Esophagus mucosa (tissue), 1 donor: ENCODE data around the gene TRMT2B. TPM values are rescaled to one million over a fixed set of nuclear protein-coding genes. Genes with fewer than 3 reads are reported as not detected.
"Not testable (repeated sequence)": the region's sequence is repeated elsewhere in the genome, so short reads cannot be mapped to it uniquely, and the experiment has no call there.

Source experiments
- ATAC-seq: fragments of 200-7000 bp; cut with Tn5 transposase; one replicate; pipeline ENCODE4 v1.9.1; 2020
- total RNA-seq: library from RNA; stranded (reverse); gene quantifications from one replicate; pipeline ENCODE4 v1.2.4, GENCODE V29; 2023
- donor health status: DM: yes; HTN: yes; CAD: no.

Gene TRMT2B, protein sequence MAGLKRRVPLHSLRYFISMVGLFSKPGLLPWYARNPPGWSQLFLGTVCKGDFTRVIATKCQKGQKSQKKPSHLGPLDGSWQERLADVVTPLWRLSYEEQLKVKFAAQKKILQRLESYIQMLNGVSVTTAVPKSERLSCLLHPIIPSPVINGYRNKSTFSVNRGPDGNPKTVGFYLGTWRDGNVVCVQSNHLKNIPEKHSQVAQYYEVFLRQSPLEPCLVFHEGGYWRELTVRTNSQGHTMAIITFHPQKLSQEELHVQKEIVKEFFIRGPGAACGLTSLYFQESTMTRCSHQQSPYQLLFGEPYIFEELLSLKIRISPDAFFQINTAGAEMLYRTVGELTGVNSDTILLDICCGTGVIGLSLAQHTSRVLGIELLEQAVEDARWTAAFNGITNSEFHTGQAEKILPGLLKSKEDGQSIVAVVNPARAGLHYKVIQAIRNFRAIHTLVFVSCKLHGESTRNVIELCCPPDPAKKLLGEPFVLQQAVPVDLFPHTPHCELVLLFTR
- total RNA-seq = 13.3 TPM

- ATAC-seq = peak; percentile 95
These were observed at the start of gene TRMT2B for GRCh38 chrX:101051549-101052302. TRMT2B (minus strand) TSS chrX:101052111; CDS start chrX:101042289, 9,822 bp downstream.

DNA sequence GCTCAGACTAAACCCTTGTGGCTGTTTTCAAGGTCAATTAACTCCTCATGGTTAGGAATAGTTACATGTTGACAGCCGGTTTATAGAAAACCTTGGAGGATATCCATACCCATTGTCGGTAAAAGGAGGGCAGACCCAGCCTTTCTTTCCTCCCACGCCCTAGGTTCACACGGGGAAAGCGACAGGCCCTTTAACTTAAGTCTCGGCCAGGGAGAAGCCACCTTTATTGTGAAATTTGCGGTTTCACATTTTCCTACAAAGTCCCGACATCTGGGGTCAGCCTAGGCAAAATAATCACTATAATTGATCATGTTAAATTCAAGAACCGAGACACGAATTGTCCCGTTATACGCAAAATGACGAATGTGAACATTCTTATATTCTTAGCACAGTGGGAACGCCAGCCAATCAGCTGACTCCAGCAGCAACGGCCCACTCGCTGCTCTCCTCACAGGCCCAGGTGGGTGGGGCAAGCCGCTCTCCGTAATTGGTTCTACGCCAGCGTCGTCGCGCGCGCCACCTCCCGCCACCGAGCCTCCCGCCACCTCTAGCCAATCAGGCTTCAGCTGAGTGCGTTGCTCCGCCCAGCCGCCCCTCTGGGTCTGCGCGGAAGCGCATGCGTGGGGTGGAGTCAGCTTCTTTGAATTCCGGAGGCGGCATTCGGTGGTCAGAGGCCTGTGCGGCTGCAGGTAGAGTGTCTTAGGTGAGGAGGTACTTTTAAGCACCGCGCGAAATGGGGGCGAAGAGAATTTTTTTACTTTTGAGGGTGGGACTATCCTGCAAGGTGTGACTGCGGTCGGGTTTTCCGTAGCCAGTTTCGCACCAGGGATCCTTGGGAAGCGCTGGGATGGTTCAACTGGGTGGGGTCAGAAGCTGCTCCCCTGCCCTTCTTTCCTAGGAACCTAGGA lies 45.9 kb upstream of the TRMT2B start, which contains the start of gene CENPI:
CENPI (plus strand) TSS at position 659 of the 908 bp plus-strand sequence. CDS start 2,867 bp downstream, outside the sequence.
- peak; percentile 100 for ATAC-seq

- ATAC-seq = no peak
These were observed 39.9 kb upstream of the TRMT2B start for GRCh38 chrX:101091817-101092216.

GRCh38 chrX:101081231-101081630 lies 29.3 kb upstream of the TRMT2B start:
- peak; percentile 48 for ATAC-seq

DNA sequence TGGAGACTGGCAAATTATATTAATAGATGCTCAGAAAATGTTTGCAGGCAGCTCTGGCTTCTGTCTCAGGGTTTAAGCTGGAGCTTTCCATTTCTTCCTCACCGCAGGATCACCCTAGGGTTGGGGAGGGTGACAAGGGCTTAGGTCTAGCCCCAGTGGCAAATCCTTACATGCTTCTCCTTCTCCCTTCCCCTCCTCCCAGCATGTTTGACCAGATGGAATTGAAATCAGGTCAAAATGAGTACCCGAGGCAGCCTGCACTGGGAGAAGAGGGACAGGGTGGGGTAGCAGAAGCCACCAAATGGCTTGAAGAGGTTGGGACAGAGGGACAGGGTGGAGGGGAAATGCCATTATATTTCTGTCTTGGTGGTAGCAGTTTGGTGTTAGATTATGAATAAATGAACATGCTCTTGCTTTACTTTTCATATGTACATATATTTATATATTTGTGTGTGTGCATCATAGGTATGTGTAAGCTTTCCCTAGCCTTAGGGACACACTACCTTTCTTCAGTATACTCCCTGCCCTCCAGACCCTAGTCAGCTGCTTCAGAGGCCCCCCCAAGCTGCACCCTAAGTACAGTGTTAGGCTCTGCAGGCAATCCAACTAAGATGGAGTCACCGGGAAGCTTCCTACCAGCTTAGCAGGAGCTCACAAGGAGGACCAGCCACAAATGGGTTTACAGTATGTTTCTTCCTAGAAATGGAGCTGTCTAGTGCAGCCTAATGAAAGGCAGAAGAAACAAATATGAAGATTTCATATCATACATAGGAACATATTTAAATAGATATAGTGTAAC lies 28.6 kb upstream of the TRMT2B start:
- no peak for ATAC-seq

- ATAC-seq = no peak
These were observed 27.9 kb upstream of the TRMT2B start for GRCh38 chrX:101079736-101080270.

DNA sequence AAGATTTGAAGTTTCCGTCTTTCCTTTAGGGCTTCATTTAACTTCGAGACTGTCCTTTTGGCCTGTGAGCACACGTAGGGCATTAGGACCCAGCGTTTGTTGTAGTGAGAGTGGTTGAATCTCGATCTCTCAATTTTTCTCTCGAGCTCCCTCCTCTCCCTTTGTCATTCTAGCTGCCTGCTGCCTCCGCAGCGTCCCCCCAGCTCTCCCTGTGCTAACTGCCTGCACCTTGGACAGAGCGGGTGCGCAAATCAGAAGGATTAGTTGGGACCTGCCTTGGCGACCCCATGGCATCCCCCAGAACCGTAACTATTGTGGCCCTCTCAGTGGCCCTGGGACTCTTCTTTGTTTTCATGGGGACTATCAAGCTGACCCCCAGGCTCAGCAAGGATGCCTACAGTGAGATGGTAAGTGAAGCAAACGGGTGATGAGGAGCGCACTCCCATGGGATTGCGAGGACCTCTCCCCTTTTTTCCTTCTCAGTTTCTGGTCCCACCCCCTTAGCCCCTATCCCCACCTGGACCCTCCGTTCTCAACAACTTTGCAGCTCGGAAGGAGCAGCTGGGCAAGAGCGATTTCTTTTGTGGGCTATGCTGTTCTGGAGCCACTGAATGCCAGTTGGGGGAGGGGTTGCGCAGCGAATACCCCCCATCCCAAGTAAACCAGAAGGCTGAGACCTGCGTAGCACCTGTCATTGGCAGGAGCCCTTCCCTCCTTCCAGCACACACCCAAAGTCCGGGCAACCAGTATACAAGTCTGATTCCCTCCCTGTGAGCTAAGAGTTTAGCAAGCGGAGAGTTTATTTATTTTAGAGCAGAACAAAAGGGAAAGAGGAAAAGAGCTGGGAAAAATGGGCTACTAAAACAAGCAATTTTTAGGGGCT lies 27.0 kb upstream of the TRMT2B start, which contains the start of gene TMEM35A:
TMEM35A (plus strand) TSS at position 164 of the 883 bp plus-strand sequence; CDS start at position 288, 124 bp downstream.
- ATAC-seq = peak; percentile 32

DNA sequence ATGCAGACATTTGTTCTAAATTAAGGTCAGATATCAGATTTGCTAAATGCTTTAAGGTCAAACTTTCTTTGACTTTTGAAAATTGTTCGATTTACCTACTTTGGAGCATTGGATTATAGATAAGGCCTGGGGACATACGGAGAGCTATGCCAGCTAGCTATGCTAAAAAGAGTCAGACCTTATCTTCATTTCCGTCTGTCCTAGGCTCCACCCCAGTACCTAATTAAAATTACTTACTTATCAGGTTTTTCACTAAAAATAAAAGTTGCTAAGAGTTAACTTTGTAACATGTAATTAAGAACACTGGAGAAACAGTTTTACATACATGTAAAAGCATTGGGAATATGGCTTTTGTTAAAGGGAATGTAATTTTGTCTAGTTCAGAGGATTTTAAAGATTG lies 19.7 kb upstream of the TRMT2B start:
- ATAC-seq = no peak

- no peak for ATAC-seq
These were observed 10.3 kb upstream of the TRMT2B start for GRCh38 chrX:101062176-101062575.

DNA sequence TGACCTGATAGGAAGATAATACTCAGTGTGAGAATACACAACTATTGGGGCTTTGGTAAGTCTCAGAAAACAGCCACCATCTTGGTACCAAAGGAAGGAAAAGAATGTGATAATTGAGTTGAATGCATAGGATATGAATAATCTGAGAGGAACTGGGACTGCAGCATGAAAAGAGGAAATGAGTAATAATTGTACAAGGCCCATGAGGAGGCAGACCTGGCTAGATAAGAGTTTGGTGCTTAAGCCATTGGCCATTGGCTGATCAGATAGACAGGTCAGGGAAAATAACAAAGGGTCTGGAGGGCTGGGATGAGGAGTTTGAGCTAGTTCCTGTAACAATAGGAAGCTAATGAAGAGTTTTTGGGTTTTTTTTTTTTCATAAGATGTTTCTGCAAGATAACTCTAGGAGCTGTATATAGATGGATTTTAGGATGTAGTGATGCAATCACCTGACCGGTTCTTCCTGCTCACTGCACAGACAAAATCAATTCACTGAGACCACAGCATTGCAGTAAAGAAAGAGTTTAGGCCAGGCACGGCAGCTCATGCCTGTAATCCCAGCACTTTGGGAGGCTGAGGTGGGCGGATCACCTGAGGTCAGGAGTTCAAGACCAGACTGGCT lies 5.3 kb upstream of the TRMT2B start:
- ATAC-seq = peak; percentile 52

- not testable (repeated sequence) for ATAC-seq
These were observed 4.6 kb upstream of the TRMT2B start for GRCh38 chrX:101056551-101056950.

- ATAC-seq = no peak
These were observed 760 bp downstream of the TRMT2B start for GRCh38 chrX:101051153-101051548.

DNA sequence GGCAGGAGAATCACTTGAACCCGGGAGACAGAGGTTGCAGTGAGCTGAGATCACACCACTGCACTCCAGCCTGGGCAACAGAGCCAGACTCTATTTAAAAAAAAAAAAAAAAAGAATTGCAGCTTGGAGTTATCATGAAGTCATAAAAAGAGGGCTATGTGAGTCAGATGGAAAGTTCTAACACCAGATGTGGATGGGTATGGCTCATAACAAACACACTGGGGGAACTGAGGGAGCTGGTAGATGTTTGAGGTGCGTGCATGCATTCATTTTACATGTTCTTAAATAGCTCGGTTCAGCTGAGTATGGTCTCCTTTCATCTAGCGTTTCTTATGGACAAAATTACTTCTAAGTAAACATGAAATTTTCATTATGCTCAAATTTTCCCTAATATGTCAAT lies 11.7 kb downstream of the TRMT2B start:
- ATAC-seq = no peak

DNA sequence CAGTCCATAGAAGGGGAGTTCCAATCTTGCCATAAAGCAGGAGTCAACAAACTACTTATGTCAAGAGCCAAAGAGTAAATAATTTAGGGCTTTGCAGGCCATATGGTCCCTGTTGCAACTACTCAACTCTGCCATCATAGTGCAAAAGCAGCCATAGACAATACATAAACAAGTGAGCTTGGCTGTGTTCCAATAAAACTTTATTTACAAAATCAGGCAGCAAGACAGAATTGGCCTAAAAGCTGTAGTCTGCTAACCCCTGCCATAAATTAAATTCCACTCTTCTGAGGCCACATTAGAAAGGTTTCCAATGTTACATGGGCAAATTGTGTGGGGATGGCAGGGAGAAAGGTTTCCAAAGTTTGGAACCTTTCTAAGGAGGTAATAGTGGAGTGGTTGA lies 14.7 kb downstream of the TRMT2B start:
- no peak for ATAC-seq

DNA sequence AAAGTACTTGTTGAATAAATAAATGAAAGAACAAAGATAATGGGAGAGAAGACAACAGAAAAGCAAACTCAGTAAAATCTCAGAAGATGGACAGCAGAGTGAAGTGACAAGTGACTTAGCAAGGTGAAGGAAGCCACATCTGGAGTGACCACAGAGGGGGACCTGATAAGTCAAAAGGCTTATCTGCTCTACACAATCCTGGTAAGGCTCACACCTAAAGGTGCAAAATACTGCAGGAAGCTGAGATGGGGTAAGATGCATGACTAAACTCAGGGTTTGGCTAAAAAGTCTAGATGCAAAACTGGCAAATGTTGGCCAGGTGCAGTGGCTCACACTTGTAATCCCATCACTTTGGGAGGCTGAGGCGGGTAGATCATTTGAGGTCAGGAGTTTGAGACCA lies 22.2 kb downstream of the TRMT2B start:
- ATAC-seq = no peak

DNA sequence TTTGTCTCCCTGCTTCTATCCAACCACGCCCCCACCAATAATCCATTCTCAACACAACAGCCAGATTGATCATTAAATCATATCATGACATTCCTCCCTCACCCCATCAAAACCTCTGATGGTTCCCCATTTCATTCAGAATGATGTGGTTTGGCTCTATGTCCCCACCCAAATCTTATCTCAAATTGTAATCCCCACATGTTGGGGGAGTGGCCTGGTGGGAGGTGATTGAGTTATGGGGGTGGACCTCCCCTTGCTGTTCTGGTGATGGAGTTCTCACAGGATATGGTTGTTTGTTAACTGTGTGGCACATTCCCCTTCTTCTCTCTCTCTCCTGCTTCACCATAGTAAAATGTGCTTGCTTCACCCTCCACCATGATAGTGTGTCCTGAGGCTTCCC lies 23.3 kb downstream of the TRMT2B start:
- no peak for ATAC-seq

- no peak for ATAC-seq
These were observed 26.8 kb downstream of the TRMT2B start for GRCh38 chrX:101025126-101025525.

GRCh38 chrX:101022020-101022419 lies 29.9 kb downstream of the TRMT2B start:
- ATAC-seq = peak; percentile 74

DNA sequence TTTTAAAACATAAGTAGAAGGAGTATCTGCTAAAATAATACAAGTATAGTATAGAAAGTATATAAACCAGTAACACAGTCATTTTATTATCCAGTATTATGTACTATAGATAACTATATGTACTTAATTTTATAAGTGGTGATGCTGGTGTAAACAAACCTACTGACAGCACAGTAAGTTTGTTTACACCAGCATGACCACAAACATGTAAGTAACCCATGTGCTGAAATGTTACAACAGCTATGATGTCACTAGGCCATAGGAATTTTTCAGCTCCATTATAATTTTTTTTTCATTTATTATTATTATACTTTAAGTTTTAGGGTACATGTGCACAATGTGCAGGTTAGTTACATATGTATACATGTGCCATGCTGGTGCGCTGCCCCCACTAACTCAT lies 39.9 kb downstream of the TRMT2B start:
- not testable (repeated sequence) for ATAC-seq

- ATAC-seq = no peak
These were observed 42.8 kb downstream of the TRMT2B start for GRCh38 chrX:101009090-101009489.
